Adrenal gland (tissue), 12 donors: ENCODE data around the gene PRRT2. TPM values are rescaled to one million over a fixed set of nuclear protein-coding genes. Genes with fewer than 3 reads are reported as not detected.
"Not testable (repeated sequence)": the region's sequence is repeated elsewhere in the genome, so short reads cannot be mapped to it uniquely, and the experiment has no call there.

Source experiments
- DNase-seq, 7 donors: peaks; one replicate each; pipeline ENCODE4 v3.0.0-alpha.2; 2019 to 2020
- H3K27ac ChIP-seq, 5 donors: fragments of 200-600 bp; sonication (generic) in 4 of 5; 1 replicate in 3 of 5; 2 replicates in 2 of 5; pipeline versions ENCODE4 v1.5.1 to v1.8.0; 2016 to 2020; ENCODE audit warnings: mild to moderate bottlenecking in 1 of 5
- H3K27me3 ChIP-seq: fragments of 200-600 bp; 2 replicates; pipeline ENCODE4 v1.8.0; 2021
- H3K36me3 ChIP-seq, 2 donors: fragments of 200-600 bp; replicated peaks in 1 of 2; 1 replicate in 1 of 2; 2 replicates in 1 of 2; pipeline versions ENCODE4 v1.5.1 to v1.8.0; 2018 to 2022
- H3K4me1 ChIP-seq, 2 donors: fragments of 200-600 bp; replicated peaks in 1 of 2; 1 replicate in 1 of 2; 2 replicates in 1 of 2; pipeline versions ENCODE4 v1.5.1 to v1.8.0; 2018 to 2021
- H3K4me3 ChIP-seq, 4 donors: fragments of 200-600 bp; sonication (generic) in 3 of 4; one replicate each; pipeline ENCODE4 v1.5.1; 2016 to 2018
- H3K9me3 ChIP-seq, 3 donors: fragments of 200-600 bp; sonication (generic) in 1 of 3; replicated peaks in 1 of 3; 1 replicate in 2 of 3; 2 replicates in 1 of 3; pipeline versions ENCODE4 v1.5.1 to v1.8.0; 2016 to 2021
- CTCF ChIP-seq, 6 experiments: fragments of 450-650 bp in 4 of 6; fragments of 200-600 bp in 2 of 6; sonication (generic) in 1 of 6; IDR thresholded peaks; 1 replicate in 5 of 6; 2 replicates in 1 of 6; pipeline versions ENCODE4 v1.5.1 to v1.8.0; 2016 to 2021; ENCODE audit warnings: antibody characterized with exemption in 6 of 6, mild to moderate bottlenecking in 2 of 6, moderate library complexity in 1 of 6
- POLR2A ChIP-seq, 2 donors: fragments of 450-650 bp; IDR thresholded peaks; one replicate each; pipeline ENCODE4 v1.6.1; 2017; ENCODE audit warnings: antibody characterized with exemption in 2 of 2, mild to moderate bottlenecking in 2 of 2, moderate library complexity in 1 of 2
- WGBS, 4 donors: extraction: QIAGEN DNeasy Blood & Tissue Kit in 2 of 4; methylation state at CpG; one replicate each; pipeline versions ENCODE4 v1.1.5 to v1.1.7; 2013 to 2017; 5-methylcytosine and 5-hydroxymethylcytosine counted together
- intact Hi-C, 2 donors: fragments of 100-400 bp; cut with DNase I; formaldehyde crosslinking; loops; one replicate each; pipeline versions ENCODE4 v1.14.1 to v1.15.0; 2022 to 2023
- polyA plus RNA-seq, 3 donors: library from polyadenylated mRNA; stranded (reverse); fragments of 200-250 nt in 2 of 3; fragments of 350-450 nt in 1 of 3; fragmentation: Illumina TruSeq in 1 of 3; extraction: RNeasy Lipid Tissue Mini Kit (QIAGEN cat#74804) in 1 of 3; gene quantifications; one replicate each; pipeline ENCODE4 v1.2.3, GENCODE V29; 2013 to 2014
- total RNA-seq, 9 donors: library from RNA; depleted of rRNA in 4 of 9; stranded (reverse); fragments of >200 nt in 4 of 9; fragments of 120-200 nt in 1 of 9; fragmentation: NEBNext Ultra II Directional in 1 of 9; extraction: Animal tissue kit (Norgen Biotek cat#: 25700) in 1 of 9; gene quantifications; one replicate each; pipeline versions ENCODE4 v1.1.0 to v1.2.4, GENCODE V29; 2013 to 2023
- donor health status: healthy with polysubstance abuse.
- donor health status: Bipolar disorder and iron deficiency.
- donor health status: DM: yes; HTN: yes; CAD: no.
- donor health status: DM: no; HTN: no; CAD: no.
- donor health status: DM: no; HTN: no; CAD: no.
- donor health status: DM: yes; HTN: yes; CAD: no.

Gene PRRT2
- total and polyA plus RNA-seq, 12 donors, result 0.97 to 32.0 (median 2.4) TPM; not detected in 1

GRCh38 chr16:29766571-29766970 lies 45.4 kb upstream of the PRRT2 start:
- no peaks in the 10 kb centered on the region for H3K4me1 ChIP-seq
- no peak for TF ChIP-seq POLR2A (IDR thresholded peaks at IDR 0.05)
- no peak for TF ChIP-seq CTCF (IDR thresholded peaks at IDR 0.05)
- intact Hi-C loops, result no loop called here
- no peak overlapping the region for H3K4me3 ChIP-seq
- WGBS, 4 donors, result 87 to 89% (median 88%) methylated on average over 3 of the region's 3 CpGs
- no peaks in the 10 kb centered on the region for H3K36me3 ChIP-seq
- H3K9me3 ChIP-seq, result no peaks in the 10 kb centered on the region
- DNase-seq, result no peak
- H3K27ac ChIP-seq, result no peak overlapping the region
- H3K27me3 ChIP-seq, result no peaks in the 10 kb centered on the region

GRCh38 chr16:29767062-29767461 lies 44.9 kb upstream of the PRRT2 start:
- no peak for TF ChIP-seq POLR2A (IDR thresholded peaks at IDR 0.05)
- no peak for TF ChIP-seq CTCF (IDR thresholded peaks at IDR 0.05)
- Histone ChIP-seq H3K9me3 (no peaks in the 10 kb centered on the region), H3K4me3 (no peak overlapping the region), H3K4me1 (no peaks in the 10 kb centered on the region), H3K27me3 (no peaks in the 10 kb centered on the region), H3K27ac (no peak overlapping the region), H3K36me3 (no peaks in the 10 kb centered on the region)
- DNase-seq, result no peak
- 87 to 92% (median 91%) methylated on average over 3 of the region's 3 CpGs for WGBS, 4 donors
- intact Hi-C loops, result no loop called here

- H3K4me3 ChIP-seq, result no peak overlapping the region
- DNase-seq, result no peak
- no peaks in the 10 kb centered on the region for H3K36me3 ChIP-seq
- WGBS, 4 donors, result 67 to 87% (median 75%) methylated on average over 2 of the region's 2 CpGs
- no peaks in the 10 kb centered on the region for H3K4me1 ChIP-seq
- no peaks in the 10 kb centered on the region for H3K27me3 ChIP-seq
- intact Hi-C loops, result no loop called here
- H3K9me3 ChIP-seq, result no peaks in the 10 kb centered on the region
- TF ChIP-seq CTCF (IDR thresholded peaks at IDR 0.05) (no peak), POLR2A (IDR thresholded peaks at IDR 0.05) (no peak)
- no peak overlapping the region for H3K27ac ChIP-seq
Observed at GRCh38 chr16:29769507-29769906, 42.5 kb upstream of the PRRT2 start.

GRCh38 chr16:29770250-29770929 lies 41.6 kb upstream of the PRRT2 start:
- Histone ChIP-seq H3K4me3 (no peak overlapping the region), H3K36me3 (no peaks in the 10 kb centered on the region), H3K27ac (no peak overlapping the region), H3K27me3 (no peaks in the 10 kb centered on the region), H3K4me1 (no peaks in the 10 kb centered on the region), H3K9me3 (no peaks in the 10 kb centered on the region)
- DNase-seq, result no peak
- 73 to 79% (median 76%) methylated on average over 7 of the region's 7 CpGs for WGBS, 4 donors
- intact Hi-C loops, result loop anchor here in 1 of 2 donors (10.0 kb wide), 1 partner anchor 76 kb away; no protein-coding TSS in a partner anchor
- TF ChIP-seq POLR2A (IDR thresholded peaks at IDR 0.05) (no peak), CTCF (IDR thresholded peaks at IDR 0.05) (no peak)

GRCh38 chr16:29772330-29772729 lies 39.7 kb upstream of the PRRT2 start:
- WGBS, 4 donors, result 75 to 84% (median 79%) methylated on average over 6 to 7 of the region's 7 CpGs
- not testable (repeated sequence) for H3K36me3 ChIP-seq, H3K4me1 ChIP-seq, H3K9me3 ChIP-seq, H3K27ac ChIP-seq, DNase-seq, H3K27me3 ChIP-seq, H3K4me3 ChIP-seq
- intact Hi-C loops, result loop anchor here in 1 of 2 donors (10.0 kb wide), 1 partner anchor 78 kb away; no protein-coding TSS in a partner anchor
